ENCODE results near the gene HPS6. TPM values are rescaled to one million over a fixed set of nuclear protein-coding genes. Genes with fewer than 3 reads are reported as not detected.
"Not testable (repeated sequence)": the region's sequence is repeated elsewhere in the genome, so short reads cannot be mapped to it uniquely, and the experiment has no call there.

HPS6 gene
- total and polyA plus RNA-seq, 5 experiments from 2014 or later: 14.6 to 22.0 (median 21.2) TPM

DNA sequence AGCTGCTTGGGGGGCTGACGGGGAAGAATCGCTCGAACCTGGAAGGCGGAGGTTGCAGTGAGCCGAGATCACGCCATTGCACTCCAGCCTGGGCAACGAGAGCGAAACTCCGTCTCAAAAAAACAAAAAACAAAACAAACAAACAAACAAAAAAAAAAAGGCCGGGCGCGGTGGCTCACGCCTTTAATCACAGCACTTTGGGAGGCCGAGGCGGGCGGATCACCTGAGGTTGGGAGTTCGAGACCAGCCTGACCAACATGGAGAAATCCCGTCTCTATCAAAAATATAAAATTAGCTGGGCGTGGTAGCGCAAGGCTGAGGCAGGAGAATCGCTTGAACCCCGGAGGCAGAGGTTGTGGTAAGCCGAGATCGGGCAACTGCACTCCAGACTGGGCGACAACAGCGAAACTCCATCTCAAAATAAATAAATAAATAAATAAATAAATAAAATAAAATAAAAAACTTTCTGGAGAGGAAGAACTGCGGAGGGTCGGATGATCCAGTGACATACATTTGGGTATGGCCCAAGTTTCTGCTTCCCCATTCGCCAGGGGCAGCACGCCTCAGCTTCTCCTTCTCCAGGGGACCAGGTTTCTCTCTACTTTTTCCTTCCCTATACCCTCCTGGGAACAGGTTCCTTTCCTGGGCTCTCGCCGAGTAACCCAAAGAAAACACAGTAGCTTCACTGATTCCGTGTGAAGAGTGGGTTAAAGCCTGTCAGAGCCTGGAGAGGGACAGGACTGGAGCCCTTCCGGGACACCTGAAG is 10.1 kb upstream of the HPS6 start:
- POLR2A ChIA-PET: interaction anchor here (0.7 to 2.5 kb wide), 12 partner anchors 12 to 449 kb away, joined by 3 to 25 read pairs (median 4); partner anchors contain the start of genes HPS6, OGA and SUFU
- peak overlapping the region; percentile 90 to 99 (median 96) for H3K4me3 Mint-ChIP-seq

DNA sequence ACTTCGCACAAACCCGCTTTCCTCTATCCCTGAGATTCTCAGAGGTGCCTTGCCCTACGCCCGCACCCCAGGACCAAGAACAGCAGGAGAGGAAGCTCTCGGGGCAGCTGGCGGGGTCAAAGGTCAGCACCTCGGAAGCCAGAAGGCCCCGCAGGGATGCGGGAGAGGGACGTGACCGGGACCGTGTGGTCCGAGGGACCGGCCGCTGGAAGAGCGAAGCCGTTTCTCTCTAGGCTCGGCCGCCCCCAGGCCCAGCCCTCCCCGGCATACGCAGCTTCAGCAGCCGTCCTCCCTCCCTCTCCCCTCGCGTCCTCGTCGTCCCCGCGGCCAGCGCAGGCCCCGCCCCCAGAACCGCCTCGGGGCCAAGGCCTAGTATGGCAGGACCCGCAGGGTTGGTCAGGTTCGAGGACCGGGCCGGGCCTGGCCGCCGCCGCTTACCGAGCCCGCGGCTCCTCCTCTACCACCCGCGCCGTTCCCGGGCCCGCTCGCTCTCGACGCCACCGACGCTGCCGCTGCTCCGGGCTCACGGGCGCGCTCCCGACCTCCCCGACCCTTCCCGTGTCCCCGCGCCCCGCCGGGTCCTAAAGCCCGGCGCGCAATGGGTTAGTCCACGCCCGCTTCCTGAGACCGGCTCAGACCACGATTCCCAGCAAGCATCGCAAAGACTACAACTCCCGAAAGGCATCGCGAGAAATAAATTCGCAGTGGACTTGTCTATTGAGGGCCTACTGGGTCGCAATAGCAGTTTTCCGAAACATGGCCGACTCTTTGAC is 9.3 kb upstream of the HPS6 start, which contains the start of gene ARMH3:
ARMH3 (minus strand) TSS at position 527 of the 773 bp plus-strand sequence. CDS start 16,059 bp downstream, outside the sequence.
- ATAC-seq (peak; percentile 93 to 98), DNase-seq (peak; percentile 72 to 93 (median 86))
- H3K27ac Mint-ChIP-seq: peak within 1 kb of the TSS; percentile 87 to 98 (median 97)
- H3K36me3 Mint-ChIP-seq: peaks cover 0 to 3% (median 0%) of the 10 kb centered on the region in 3 donors
- no peaks in the 10 kb centered on the region for H3K27me3 Mint-ChIP-seq
- H3K9me3 Mint-ChIP-seq: no peaks in the 10 kb centered on the region
- POLR2A ChIA-PET: interaction anchor here (0.5 to 2.5 kb wide), 13 partner anchors 11 to 449 kb away, joined by 3 to 25 read pairs (median 4); partner anchors contain the start of genes HPS6, LDB1, OGA and SUFU
- H3K4me3 Mint-ChIP-seq: peak within 1 kb of the TSS; percentile 90 to 99 (median 96)
- H3K4me1 Mint-ChIP-seq: peaks cover 18 to 49% (median 46%) of the 10 kb centered on the region in 4 donors

More for the DNA sequence above, 10.1 kb upstream of the HPS6 start:
- not testable (repeated sequence) for H3K36me3 Mint-ChIP-seq, DNase-seq, ATAC-seq, H3K27me3 Mint-ChIP-seq, H3K9me3 Mint-ChIP-seq
- peak overlapping the region; percentile 87 to 98 (median 96) for H3K27ac Mint-ChIP-seq
- peaks cover 18 to 52% (median 46%) of the 10 kb centered on the region in 4 donors for H3K4me1 Mint-ChIP-seq

DNA sequence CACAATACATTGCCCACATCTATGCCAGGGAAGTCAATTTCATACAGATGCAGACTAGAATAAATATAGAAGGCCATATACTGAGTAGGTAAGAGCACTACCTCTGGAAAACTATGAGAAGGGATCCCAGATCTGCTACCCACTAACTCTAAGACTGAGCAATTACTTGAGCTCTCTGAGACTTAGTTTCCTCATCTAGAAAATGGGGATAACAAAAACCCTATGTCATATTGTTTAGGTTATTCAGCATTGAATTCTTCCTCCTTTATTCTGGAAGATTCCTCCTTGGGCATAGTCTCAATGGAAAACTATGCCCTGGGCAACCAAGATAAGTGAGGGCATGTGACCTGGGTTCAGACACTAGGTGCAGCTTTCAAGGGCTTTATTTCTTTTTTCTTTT is 5.2 kb upstream of the HPS6 start:
- no peak overlapping the region for H3K27ac Mint-ChIP-seq
- POLR2A ChIA-PET: no interaction called here

DNA sequence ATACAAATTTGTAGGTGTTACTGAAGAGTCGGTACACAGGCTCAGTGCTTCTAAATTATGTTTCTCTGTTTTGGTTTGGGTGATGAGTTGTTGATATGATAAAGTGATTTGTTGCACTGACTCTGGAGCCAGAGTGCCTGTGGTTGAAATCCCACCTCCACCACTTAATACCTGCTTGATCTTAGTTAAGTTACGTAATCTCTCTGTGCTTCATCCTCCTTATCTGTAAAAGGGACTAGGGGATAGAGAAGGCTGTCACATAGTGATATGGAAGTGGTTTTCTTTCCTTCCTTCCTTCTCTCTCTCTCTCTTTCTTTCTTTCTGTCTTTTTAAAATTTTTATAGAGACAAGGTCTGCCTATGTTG is 664 bp upstream of the HPS6 start:
- ATAC-seq: no peak
- POLR2A ChIA-PET: interaction anchor here (1.4 to 3.9 kb wide), 2 partner anchors 9 to 11 kb away, joined by 7 to 25 read pairs; partner anchors contain the start of gene ARMH3
- Mint-ChIP-seq H3K36me3 (peaks cover 0 to 6% (median 0%) of the 10 kb centered on the region in 3 donors), H3K27ac (peak overlapping the region; percentile 88 to 98 (median 96)), H3K4me1 (peaks cover 15 to 41% (median 37%) of the 10 kb centered on the region in 4 donors), H3K27me3 (no peaks in the 10 kb centered on the region), H3K9me3 (no peaks in the 10 kb centered on the region), H3K4me3 (peak overlapping the region; percentile 80 to 90 (median 88))
- no peak for DNase-seq

More for the DNA sequence above, 5.2 kb upstream of the HPS6 start:
- H3K27me3 Mint-ChIP-seq: no peaks in the 10 kb centered on the region
- DNase-seq: no peak
- no peaks in the 10 kb centered on the region for H3K9me3 Mint-ChIP-seq
- H3K4me3 Mint-ChIP-seq: no peak overlapping the region
- H3K36me3 Mint-ChIP-seq: no peaks in the 10 kb centered on the region
- ATAC-seq: no peak
- peaks cover 14 to 22% (median 20%) of the 10 kb centered on the region in 4 donors for H3K4me1 Mint-ChIP-seq

DNA sequence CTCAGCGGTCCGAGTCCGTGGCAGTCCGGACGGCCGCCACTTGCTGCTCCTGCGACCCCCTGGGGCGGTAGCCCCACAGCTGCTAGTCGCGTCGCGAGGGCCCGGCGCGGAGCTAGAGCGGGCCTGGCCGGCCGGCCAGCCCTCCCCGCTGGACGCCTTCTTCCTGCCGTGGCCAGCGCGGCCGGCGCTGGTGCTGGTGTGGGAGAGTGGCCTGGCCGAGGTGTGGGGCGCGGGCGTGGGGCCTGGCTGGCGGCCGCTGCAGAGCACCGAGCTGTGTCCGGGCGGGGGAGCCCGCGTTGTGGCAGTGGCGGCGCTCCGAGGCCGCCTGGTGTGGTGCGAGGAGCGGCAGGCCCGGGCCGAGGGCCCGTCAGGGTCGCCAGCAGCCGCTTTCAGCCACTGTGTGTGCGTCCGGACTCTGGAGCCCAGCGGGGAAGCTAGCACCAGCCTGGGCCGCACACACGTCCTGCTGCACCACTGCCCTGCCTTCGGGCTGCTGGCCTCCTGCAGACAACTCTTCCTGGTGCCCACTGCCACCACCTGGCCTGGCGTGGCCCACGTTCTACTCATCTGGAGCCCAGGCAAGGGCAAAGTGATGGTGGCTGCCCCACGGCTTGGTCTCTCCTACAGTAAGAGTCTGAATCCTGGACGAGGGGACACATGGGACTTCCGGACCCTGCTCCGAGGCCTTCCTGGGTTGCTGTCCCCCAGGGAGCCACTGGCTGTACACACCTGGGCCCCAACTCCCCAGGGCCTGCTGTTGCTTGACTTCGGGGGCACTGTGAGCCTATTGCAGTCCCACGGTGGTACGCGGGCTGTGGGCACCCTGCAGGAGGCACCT is 631 bp downstream of the HPS6 start:
- Mint-ChIP-seq H3K36me3 (peaks cover 0 to 8% (median 0%) of the 10 kb centered on the region in 3 donors), H3K27ac (peak overlapping the region; percentile 81 to 94 (median 90)), H3K4me1 (peaks cover 18 to 43% (median 38%) of the 10 kb centered on the region in 4 donors), H3K9me3 (no peaks in the 10 kb centered on the region), H3K27me3 (no peaks in the 10 kb centered on the region), H3K4me3 (peak overlapping the region; percentile 78 to 92 (median 88))
- DNase-seq: peak in 6 of 10 donors; percentile 5 to 27 (median 23)
- POLR2A ChIA-PET: interaction anchor here (0.9 to 3.9 kb wide), 6 partner anchors 10 to 186 kb away, joined by 3 to 25 read pairs (median 4); partner anchors contain the start of gene ARMH3
- ATAC-seq: peak; percentile 21 to 23

DNA sequence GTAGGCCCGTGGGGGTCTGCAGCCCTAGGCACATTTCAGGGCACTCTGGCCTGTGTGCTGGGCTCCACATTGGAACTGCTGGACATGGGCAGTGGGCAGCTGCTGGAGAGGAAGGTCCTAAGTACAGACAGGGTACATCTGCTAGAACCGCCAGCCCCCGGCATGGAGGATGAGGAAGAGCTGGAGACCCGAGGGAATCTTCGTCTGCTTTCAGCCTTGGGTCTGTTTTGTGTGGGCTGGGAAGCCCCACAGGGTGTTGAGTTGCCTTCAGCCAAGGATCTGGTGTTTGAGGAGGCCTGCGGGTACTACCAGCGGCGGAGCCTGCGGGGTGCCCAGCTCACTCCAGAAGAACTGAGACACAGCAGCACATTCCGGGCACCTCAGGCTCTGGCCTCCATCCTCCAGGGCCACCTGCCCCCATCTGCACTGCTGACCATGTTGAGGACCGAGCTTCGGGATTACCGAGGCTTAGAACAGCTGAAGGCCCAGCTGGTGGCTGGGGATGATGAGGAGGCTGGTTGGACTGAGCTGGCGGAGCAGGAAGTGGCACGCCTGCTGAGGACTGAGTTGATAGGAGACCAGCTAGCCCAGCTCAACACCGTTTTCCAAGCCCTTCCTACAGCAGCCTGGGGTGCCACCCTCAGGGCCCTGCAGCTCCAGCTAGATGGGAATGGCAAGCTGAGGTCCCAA is 1.4 kb downstream of the HPS6 start:
- Mint-ChIP-seq H3K36me3 (peaks cover 0 to 8% (median 0%) of the 10 kb centered on the region in 3 donors), H3K27me3 (no peaks in the 10 kb centered on the region), H3K4me3 (peak overlapping the region; percentile 78 to 92 (median 88)), H3K27ac (peak overlapping the region; percentile 81 to 94 (median 90)), H3K9me3 (no peaks in the 10 kb centered on the region), H3K4me1 (peaks cover 20 to 43% (median 38%) of the 10 kb centered on the region in 4 donors)
- DNase-seq: no peak
- POLR2A ChIA-PET: interaction anchor here (0.6 to 3.9 kb wide), 6 partner anchors 11 to 374 kb away, joined by 3 to 25 read pairs (median 4); partner anchors contain the start of genes ARMH3 and LDB1
- no peak for ATAC-seq

DNA sequence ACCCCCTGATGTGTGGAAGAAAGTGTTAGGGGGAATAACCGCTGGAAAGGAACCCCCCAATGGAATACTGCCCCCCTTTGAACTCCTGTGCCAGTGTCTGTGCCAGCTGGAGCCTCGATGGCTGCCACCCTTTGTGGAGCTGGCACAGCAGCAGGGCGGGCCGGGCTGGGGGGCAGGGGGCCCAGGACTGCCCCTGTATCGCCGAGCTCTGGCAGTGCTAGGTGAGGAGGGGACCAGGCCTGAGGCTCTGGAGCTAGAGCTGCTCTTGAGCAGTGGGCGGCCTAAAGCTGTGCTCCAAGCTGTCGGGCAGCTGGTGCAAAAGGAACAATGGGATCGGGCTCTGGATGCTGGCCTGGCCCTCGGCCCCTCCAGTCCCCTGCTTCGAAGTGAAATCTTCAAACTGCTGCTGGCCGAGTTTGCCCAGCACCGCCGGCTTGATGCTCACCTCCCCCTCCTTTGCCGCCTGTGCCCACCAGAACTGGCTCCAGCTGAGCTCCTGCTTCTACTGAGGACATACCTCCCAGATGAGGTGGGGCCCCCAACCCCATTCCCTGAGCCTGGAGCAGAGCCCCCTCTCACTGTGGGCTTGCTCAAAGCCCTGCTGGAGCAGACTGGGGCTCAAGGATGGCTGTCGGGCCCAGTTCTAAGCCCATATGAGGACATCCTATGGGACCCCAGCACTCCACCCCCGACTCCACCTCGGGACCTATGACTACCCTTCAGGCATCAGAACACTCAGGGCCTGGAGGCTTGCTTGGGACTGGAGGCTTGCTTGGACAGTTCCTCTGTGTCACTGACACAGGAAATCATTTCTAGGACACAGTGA is 2.2 kb downstream of the HPS6 start:
- H3K27ac Mint-ChIP-seq: peak overlapping the region in 8 of 10 donors; percentile 34 to 94 (median 70)
- peak overlapping the region in 9 of 10 donors; percentile 7 to 78 (median 60) for H3K4me3 Mint-ChIP-seq
- H3K36me3 Mint-ChIP-seq: peaks cover 0 to 8% (median 0%) of the 10 kb centered on the region in 3 donors

DNA sequence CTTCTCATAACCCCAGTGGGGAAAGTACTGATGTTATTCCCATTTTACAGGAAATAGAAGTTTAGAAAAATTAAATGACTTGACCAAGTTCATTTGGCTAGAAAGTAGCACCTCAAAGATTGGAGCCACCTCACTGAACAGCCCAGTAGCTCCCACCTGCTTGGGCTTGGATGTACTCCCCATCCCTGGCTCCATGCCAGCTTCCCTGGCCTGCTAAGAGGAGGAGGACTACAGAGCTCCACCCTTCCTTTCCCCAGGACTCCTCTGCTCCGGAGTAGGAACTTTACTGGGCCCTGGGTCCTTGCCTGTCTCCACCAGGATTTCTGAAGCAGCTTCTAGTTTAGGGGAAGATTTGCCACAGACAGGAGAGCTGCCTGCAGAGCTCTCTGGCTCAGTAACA is 3.1 kb downstream of the HPS6 start:
- Mint-ChIP-seq H3K9me3 (no peaks in the 10 kb centered on the region), H3K27ac (peak overlapping the region in 6 of 10 donors; percentile 8 to 69 (median 48)), H3K36me3 (peaks cover 0 to 8% (median 0%) of the 10 kb centered on the region in 3 donors), H3K4me3 (no peak overlapping the region), H3K27me3 (no peaks in the 10 kb centered on the region), H3K4me1 (peaks cover 24 to 44% (median 42%) of the 10 kb centered on the region in 4 donors)
- no peak for DNase-seq
- POLR2A ChIA-PET: interaction anchor here (1.0 to 3.9 kb wide), 2 partner anchors 12 to 53 kb away, joined by 3 to 25 read pairs; partner anchors contain the start of gene ARMH3
- ATAC-seq: no peak

More for the DNA sequence above, 2.2 kb downstream of the HPS6 start:
- no peaks in the 10 kb centered on the region for H3K27me3 Mint-ChIP-seq
- no peak for DNase-seq
- H3K9me3 Mint-ChIP-seq: no peaks in the 10 kb centered on the region
- POLR2A ChIA-PET: interaction anchor here (0.6 to 3.9 kb wide), 4 partner anchors 12 to 374 kb away, joined by 3 to 25 read pairs (median 4); partner anchors contain the start of genes ARMH3 and LDB1
- peaks cover 20 to 43% (median 38%) of the 10 kb centered on the region in 4 donors for H3K4me1 Mint-ChIP-seq
- ATAC-seq: no peak

DNA sequence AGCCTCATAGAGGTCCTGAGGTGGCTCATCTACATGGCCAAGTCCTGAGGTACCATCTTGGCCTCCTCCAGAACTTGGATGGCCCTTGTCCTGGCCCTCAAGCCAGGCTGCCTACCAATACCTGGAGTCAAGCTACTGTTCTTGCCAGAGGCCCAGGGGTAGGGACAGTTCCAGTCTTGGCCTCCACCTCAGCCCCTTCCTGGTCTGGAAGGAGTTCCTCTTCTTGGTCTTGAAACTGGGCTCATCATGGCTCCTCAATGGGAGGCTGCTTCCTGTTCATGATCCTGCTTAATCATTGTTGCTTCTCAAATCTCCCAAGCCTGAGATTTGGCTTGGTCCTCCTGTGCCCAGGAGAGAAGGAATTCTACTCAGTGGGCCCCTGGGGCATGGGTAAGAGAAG is 3.9 kb downstream of the HPS6 start:
- peak overlapping the region in 1 of 10 donors; percentile 41 for H3K4me3 Mint-ChIP-seq
- peaks cover 0 to 8% (median 0%) of the 10 kb centered on the region in 3 donors for H3K36me3 Mint-ChIP-seq
- DNase-seq: no peak
- H3K27me3 Mint-ChIP-seq: no peaks in the 10 kb centered on the region
- peaks cover 23 to 42% (median 40%) of the 10 kb centered on the region in 4 donors for H3K4me1 Mint-ChIP-seq
- no peak for ATAC-seq
- no peaks in the 10 kb centered on the region for H3K9me3 Mint-ChIP-seq
- H3K27ac Mint-ChIP-seq: peak overlapping the region in 5 of 10 donors; percentile 19 to 81 (median 37)
- POLR2A ChIA-PET: interaction anchor here (0.6 to 1.0 kb wide), 2 partner anchors 15 to 52 kb away, joined by 3 read pairs; no protein-coding TSS in a partner anchor
